ENCODE results near the gene HUS1B.
"Not testable (repeated sequence)": the region's sequence is repeated elsewhere in the genome, so short reads cannot be mapped to it uniquely, and the experiment has no call there.

HUS1B gene

DNA sequence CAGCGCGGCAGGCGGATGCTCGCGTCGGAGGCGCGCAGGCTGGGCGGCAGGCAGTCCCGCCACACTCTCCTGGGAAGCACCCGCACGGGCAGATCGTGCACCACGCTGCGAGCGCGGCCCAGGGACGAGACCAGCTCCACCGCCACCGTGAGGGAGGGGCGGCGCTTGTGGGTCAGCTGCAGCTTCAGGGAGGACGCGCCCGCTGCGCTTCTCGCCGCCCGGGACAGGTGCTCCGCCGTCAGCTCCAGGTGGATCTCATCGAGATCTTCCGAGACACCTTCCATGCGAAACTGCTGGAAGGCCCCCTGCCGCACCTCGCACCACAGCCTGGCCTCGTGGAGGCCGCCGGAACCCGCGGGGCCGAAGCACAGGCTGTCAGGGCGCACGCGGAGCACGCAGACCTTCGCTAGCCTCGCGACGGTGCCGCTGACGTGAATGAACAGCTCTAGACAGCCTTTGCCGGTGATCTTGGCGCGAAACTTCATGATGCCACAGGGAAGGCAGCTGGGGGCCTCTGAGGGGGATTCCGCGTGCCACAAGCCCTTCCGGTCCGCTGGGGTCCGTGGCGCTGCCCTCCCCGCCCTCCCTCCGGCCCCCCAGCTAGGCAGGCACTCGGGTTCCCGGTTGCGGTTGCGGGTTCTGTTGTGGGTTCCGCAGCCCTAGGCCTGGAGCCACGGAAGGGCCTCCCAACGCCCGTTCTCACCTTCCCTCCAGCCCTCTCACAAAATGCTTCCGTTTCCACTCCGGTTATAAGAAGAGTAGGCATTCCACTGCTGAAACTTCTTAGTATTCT is at the start of gene HUS1B:
TSS of gene HUS1B (minus strand) at position 641 of the 793 bp plus-strand sequence. CDS start at position 485, 156 bp downstream.
- DNase-seq: no peak

- no peak for DNase-seq
Measured at GRCh38 chr6:706146-706545, 49.2 kb upstream of the HUS1B start.

- no peak for DNase-seq
Measured at GRCh38 chr6:705047-705446, 48.1 kb upstream of the HUS1B start.

DNA sequence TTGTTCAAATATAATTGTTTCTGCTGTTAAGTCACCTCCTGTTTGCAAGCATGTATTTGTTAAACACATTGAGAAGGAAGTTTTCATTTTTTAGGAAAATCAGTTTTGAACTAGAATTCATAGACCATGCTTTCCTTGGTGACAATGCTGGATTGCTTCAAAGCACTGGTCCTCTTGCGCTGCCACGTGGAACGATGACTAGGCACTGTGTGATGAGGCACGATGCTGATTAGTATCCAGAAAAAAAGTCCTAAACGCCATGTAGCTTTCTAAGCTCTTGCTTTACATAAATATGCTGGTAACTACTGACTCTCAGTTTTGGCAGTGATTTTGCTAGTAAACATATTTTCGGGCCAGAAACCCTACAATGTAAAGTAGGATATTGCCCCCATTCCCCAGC is 47.1 kb upstream of the HUS1B start:
- no peak for DNase-seq

GRCh38 chr6:703552-703951 is 46.7 kb upstream of the HUS1B start:
- DNase-seq: no peak

- DNase-seq: no peak
Measured at GRCh38 chr6:701700-702479, 45.0 kb upstream of the HUS1B start.

DNA sequence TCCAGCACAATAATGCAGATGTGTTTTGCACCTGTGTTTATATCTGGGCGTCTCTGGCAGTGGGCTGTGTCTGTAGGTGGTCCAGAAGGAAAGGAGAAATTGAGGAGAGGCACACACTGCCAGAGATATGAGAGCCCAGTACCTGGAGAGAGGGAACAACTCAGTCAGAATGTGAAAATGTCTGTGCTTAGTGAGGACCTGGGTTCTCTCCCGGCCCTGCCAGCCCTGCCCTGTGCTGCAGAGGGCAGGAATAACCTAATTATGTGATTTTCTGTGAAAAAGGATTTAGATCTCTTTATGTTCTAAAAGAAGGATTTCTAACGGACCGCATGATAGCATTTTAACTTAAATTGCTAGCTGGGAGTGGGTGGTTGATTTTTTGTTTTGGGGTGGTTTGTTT is 44.3 kb upstream of the HUS1B start:
- DNase-seq: no peak

DNA sequence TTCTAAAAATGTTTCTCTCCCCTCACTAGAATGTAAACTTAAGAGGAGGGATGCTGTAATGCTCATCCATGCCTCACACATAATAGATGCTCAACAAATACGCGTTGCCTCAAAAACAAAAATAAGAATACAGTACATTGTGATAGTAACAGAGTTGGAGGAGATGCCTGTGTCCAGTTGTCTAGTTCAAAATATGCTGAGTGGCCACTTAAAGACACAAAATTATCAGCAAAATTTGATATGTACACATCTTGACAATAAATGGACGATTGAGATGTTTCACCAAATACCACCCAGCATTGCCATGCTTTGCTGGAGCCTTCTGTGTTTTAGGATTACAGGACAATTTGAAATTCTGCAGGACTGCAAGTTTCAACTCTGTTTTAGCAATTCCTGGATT is 43.6 kb upstream of the HUS1B start:
- no peak for DNase-seq

GRCh38 chr6:699319-699718 is 42.4 kb upstream of the HUS1B start:
- DNase-seq: no peak

- DNase-seq: not testable (repeated sequence)
Measured at GRCh38 chr6:694431-695126, 37.7 kb upstream of the HUS1B start.

DNA sequence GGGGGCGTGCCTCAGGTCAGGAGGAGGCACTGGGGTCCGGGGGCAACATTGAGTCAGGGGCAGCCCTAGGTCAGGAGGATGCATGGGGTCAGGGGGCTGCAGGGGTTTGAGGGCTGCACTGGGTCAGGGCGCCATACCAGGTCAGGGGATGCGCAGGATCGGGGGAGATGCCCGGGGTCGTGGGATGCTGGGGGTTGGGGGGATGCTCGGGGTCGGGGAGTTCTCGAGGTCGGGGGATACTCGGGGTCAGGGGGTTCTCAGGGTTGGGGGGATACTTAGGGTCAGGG is 36.8 kb upstream of the HUS1B start:
- DNase-seq: no peak

GRCh38 chr6:692858-693722 is 36.2 kb upstream of the HUS1B start, which contains the start of gene EXOC2:
Gene EXOC2 (minus strand): TSS chr6:693139. CDS start chr6:637818, 55,321 bp downstream.
- DNase-seq: peak; percentile 95

DNA sequence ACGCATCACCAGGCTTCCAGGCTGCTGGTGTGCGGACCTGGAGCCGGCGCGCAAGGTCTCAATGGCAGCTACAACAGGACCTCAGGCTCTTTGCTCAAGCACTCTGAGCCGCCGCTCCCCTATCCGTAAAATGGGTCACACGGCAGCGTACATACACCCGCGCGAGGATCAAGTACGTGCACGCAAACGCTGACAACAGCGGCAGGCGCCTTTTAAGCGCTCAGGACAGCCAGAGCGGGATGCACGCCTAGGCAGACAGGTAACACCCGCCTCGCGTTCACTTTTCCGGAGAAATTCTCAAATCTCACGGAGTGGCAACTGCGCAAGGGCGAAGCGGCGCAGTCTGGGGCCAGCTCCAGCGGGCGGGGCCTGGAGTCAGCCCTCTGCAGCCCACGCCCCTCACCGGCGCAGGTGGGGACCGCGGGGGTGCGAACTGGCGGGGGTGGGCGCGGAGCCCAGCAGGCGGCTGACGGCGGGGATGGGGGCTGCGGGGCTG is 35.5 kb upstream of the HUS1B start:
- DNase-seq: peak; percentile 93

DNA sequence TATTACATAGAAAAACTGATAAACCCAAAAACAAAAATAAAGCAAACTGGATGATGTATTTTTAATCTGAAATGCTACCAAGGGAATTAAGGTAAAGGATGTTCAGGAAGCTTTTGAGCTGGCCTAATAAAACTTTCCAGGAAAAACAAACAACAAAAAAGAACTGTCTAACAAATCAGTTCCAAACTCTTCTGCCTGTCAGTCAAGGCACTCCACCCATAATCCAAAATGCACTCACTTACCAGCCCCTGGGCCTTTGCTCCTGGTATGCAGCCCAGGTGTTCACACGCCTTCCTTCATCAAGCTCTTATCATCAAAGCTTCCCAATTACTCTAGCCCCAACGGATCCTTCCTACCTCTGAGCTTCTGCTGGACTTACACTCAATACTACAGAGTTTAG is 32.3 kb upstream of the HUS1B start:
- DNase-seq: no peak

GRCh38 chr6:686497-686896 is 29.6 kb upstream of the HUS1B start:
- DNase-seq: no peak

DNA sequence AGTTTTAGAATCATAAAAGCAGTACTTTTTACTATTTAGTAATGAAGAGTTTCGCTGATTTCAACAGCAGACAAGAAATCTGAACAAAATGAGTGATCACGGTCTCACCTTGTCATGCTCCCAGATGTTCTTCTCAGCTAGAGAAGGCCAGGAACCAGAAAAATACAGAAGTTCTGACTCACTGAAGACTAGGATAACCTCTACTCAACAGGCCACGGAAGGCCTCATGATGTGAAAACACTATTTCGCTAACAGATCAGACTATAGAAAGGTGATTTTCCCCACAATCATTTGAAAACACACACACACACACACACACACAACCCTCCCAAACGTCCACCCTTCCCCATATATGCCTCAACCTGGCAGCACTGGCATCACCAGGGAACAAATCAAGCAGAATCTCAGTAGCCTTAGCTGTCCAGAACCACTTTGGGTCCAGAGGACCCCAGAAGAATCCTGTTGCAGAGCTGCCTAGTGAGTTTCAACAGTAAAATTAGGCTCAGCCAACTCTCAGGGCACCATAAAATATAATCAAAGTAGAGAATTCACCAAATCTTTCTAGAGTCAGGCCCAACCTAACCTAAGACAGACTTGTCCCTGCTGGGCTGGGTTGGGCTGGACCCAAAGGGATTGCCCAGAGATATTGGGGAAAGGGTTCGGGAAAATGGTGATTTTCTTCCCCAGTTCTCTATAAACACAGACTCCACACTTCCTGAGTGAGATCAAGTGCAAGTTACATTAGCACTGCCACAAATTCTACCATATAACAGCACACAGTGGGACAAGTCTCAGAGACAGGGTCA is 28.1 kb upstream of the HUS1B start:
- no peak for DNase-seq

DNA sequence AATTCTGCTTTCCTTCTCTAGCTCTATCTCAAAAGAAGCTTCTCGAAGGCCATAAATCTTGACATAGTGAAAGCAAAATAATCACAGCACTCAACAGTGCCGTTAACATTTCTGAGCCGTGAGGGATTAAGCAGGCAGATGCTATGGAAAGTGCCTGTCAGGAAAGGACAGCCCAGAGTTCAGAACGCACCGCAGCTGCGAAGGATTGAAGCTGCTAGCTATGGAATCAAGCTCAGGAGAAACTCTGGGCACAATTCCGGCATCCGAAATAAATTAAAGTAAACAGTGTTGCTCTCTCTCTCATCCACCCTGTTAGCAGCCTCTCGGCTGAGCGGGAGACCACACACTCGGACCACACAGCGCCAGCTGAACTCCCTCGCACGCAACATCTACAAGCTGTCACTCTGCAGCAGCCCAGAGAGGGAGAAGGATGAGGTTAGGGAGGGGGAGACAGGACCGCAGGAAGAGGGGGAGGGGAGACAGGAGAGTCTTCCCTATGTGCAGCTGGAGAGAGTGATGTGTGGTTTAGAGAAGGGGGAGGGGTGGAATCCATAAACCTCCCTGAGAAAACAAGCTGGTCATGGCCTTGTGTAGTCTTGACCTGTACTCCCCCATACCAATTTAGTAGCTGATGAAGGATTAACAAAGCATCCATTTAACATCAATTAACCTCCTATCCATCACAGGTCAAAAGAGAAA is 27.0 kb upstream of the HUS1B start:
- DNase-seq: no peak

DNA sequence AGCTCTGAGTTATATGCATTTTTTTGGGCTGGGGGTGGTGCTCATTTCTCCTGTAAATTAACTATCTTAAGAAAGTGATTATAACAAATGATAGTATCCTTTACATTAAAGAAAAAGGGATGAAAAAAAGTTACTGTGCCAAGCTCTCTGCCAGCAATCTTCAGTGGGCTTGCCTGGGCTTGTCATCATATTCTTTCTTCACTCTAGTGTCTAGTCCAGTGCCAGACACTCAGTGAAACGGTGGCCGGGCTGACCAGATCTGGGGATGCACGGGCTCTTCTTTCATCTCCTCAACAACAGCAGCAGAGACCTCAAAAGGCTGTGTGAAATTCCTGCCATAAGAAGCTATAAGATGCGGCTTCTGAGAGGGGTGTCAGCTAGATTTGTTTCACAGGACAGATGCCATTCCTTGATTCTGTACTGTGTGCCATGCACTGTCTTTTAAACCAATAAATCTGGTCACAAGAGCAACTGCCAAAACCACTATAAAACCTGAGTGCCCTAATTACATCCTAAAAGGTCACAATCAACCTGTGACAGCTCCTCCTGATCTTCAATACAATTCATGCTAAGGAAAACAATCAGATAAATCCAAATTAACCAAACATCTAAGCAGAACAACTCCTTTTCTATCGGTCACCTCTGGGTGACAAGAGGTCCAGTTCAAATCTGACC is 23.9 kb upstream of the HUS1B start:
- DNase-seq: no peak

- DNase-seq: no peak
Measured at GRCh38 chr6:680251-680650, 23.4 kb upstream of the HUS1B start.

DNA sequence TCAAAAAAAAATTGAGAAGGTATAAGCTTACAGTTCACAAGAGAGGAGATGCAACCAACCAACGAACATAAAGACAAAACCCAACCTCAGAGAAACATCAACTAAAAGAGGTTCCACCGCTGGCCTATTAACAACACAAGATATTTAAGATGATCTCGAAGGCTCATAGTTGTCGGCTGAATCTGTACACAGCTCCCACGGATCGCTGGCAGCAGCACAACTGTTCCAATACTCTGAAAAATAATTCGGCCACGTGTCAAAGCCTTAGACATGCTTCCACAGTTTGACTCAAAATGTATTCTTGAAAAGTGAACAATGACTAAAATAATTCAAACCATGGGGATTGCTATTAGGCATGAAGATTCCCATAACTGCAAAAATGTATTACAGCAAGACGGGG is 22.4 kb upstream of the HUS1B start:
- DNase-seq: no peak

- DNase-seq: no peak
Measured at GRCh38 chr6:678520-678919, 21.6 kb upstream of the HUS1B start.
